HepG2 (cell line): ENCODE data around the gene ERFL. TPM values are rescaled to one million over a fixed set of nuclear protein-coding genes. Genes with fewer than 3 reads are reported as not detected.

Source experiments
- ADNP ChIP-seq: sonication (generic); formaldehyde crosslinking; IDR thresholded peaks from 2 replicates; pipeline ENCODE4 v1.4.0; 2020; ENCODE audit warnings: missing genetic modification reagents
- AKNA ChIP-seq: sonication (generic); formaldehyde crosslinking; IDR thresholded peaks from 2 replicates; pipeline ENCODE4 v1.4.0; 2020; ENCODE audit warnings: missing genetic modification reagents, borderline replicate concordance
- BCL3 ChIP-seq: sonication (generic); formaldehyde crosslinking; IDR thresholded peaks from 2 replicates; pipeline ENCODE4 v1.5.1; 2020; ENCODE audit warnings: mild to moderate bottlenecking, missing genetic modification reagents, moderate library complexity
- FUBP1 ChIP-seq: sonication (generic); formaldehyde crosslinking; IDR thresholded peaks from 2 replicates; pipeline ENCODE4 v1.5.1; 2020; ENCODE audit warnings: missing genetic modification reagents, mild to moderate bottlenecking, borderline replicate concordance
- GATAD2A ChIP-seq: IDR thresholded peaks from 2 replicates; pipeline ENCODE4 v1.6.1; 2016
- ZBTB8A ChIP-seq: sonication (generic); formaldehyde crosslinking; IDR thresholded peaks from 2 replicates; pipeline ENCODE4 v1.4.0; 2020; ENCODE audit warnings: mild to moderate bottlenecking, low read depth, missing genetic modification reagents, borderline replicate concordance
- ZNF18 ChIP-seq: sonication (generic); formaldehyde crosslinking; IDR thresholded peaks from 2 replicates; pipeline ENCODE4 v1.8.0; 2022; ENCODE audit warnings: mild to moderate bottlenecking, missing genetic modification reagents; ENCODE audit not compliant: insufficient replicate concordance
- ZNF274 ChIP-seq: sonication (generic); formaldehyde crosslinking; IDR thresholded peaks from 2 replicates; pipeline ENCODE4 v1.5.1; 2020; ENCODE audit warnings: mild to moderate bottlenecking, missing genetic modification reagents
- ZNF598 ChIP-seq: sonication (generic); formaldehyde crosslinking; IDR thresholded peaks from 2 replicates; pipeline ENCODE4 v1.5.1; 2020; ENCODE audit warnings: mild to moderate bottlenecking, missing genetic modification reagents, borderline replicate concordance
- ZNF800 ChIP-seq: sonication (generic); formaldehyde crosslinking; IDR thresholded peaks from 2 replicates; pipeline ENCODE4 v1.4.0; 2020; ENCODE audit warnings: missing genetic modification reagents
- ZSCAN22 ChIP-seq: sonication (generic); formaldehyde crosslinking; IDR thresholded peaks from 2 replicates; pipeline ENCODE4 v1.4.0; 2020; ENCODE audit warnings: mild to moderate bottlenecking, missing genetic modification reagents
- polyA plus RNA-seq, 8 experiments: library from polyadenylated mRNA; depleted of rRNA in 3 of 8; stranded (reverse) in 7 of 8; unstranded in 1 of 8; fragments of >200 nt; fragmentation: Illumina TruSeq in 4 of 8; extraction: Trizol in 4 of 8; gene quantifications; 2 replicates each; pipeline versions ENCODE4 v1.2.1 to v1.2.3, GENCODE V29; 2011 to 2016; ENCODE audit warnings: low read depth in 4 of 8, missing spikeins in 1 of 8, mixed read lengths in 1 of 8; ENCODE audit not compliant: insufficient read depth in 1 of 8
- total RNA-seq, 5 experiments: library from RNA; depleted of rRNA; stranded (reverse); fragments of >200 nt; fragmentation: Illumina TruSeq; extraction: Trizol; gene quantifications; 2 replicates each; pipeline ENCODE4 v1.2.3, GENCODE V29; 2016; ENCODE audit warnings: low read depth in 1 of 5

Gene ERFL
- total and polyA plus RNA-seq, 2 of the 13 experiments (the other 11 are each of a cell fraction or from before 2014, with no cell fraction given): not detected

DNA sequence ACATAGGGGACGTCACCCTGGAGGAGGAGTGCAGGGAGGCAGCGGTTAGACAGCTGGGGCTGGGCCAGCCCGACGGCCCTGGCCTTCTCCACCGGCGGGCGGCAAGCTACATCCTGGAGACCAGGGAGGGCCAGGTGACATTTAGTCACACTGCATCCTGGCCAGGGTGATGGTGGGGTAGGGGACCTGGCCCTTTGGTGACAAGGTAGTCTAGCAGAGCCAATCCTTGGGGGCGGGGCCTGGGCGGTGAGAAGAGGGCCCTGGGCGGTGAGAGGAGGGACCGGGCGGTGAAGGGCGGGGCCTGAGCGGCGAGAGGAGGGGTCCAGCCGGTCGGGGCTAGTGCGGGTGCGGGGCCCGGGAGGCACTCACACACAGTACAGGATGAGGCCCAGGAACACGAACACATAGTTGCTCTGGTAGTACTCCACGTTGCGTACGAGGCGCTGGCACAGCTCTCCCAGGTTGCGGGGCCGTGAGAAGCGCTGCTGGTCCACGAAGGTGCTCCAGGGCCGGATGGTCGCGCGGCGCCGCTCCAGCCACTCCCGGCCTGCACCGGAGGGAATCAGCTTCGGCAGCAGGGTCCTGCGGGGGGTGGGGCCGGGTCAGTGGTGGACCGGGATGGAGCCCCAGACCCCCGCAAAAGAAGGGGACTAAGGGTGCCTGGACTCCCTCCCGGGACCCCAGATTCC lies 30.3 kb upstream of the ERFL start (continued):
- TF ChIP-seq ZNF18 (CRISPR knock-in tag): no peak
- no peak for TF ChIP-seq ZSCAN22 (CRISPR knock-in tag)
- no peak; the same call in 1 of the 2 replicates for TF ChIP-seq ZNF800 (CRISPR knock-in tag)
- TF ChIP-seq GATAD2A: no peak
- no peak for TF ChIP-seq ADNP (CRISPR knock-in tag)
- no peak for TF ChIP-seq ZNF598 (CRISPR knock-in tag)
- no peak for TF ChIP-seq ZNF274
- TF ChIP-seq BCL3 (CRISPR knock-in tag): no peak
- TF ChIP-seq ZBTB8A: no peak
- TF ChIP-seq AKNA (CRISPR knock-in tag): no peak
- TF ChIP-seq FUBP1: no peak
